ENCODE data around the gene FGF19.

- TF ChIP-seq CTCF (IDR thresholded peaks at IDR 0.05): no peak
- TF ChIP-seq ZFX (IDR thresholded peaks at IDR 0.05; ENCODE audit: borderline replicate concordance): no peak
Measured at GRCh38 chr11:69648679-69649575, 54.9 kb downstream of the FGF19 start.

All from 22Rv1 (cell line).